ENCODE data around the gene PDE6B. TPM values are rescaled to one million over a fixed set of nuclear protein-coding genes. Genes with fewer than 3 reads are reported as not detected.
"Not testable (repeated sequence)": the region's sequence is repeated elsewhere in the genome, so short reads cannot be mapped to it uniquely, and the experiment has no call there.

Gene PDE6B
- total and polyA plus RNA-seq, 2 of the 13 experiments (the other 11 are each of a cell fraction or from before 2014, with no cell fraction given), result 0.38 to 0.40 TPM

DNA sequence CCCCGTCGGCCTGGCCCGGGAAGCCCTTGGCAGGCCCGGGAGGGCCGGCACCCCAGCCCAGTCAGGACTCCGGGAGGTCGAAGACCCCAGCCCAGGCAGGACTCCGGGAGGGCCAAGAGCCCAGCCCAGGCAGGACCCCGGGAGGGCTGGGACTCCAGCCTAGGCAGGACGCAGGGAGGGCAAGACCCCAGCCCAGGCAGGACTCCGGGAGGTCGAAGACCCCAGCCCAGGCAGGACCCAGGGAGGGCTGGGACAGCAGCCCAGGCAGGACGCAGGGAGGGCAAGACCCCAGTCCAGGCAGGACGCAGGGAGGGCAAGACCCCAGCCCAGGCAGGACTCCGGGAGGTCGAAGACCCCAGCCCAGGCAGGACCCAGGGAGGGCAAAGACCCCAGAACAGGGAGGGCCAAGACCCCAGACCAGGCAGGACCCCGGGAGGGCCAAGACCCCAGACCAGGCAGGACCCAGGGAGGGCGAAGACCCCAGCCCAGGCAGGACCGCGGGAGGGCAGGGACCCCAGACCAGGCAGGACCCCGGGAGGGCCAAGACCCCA, 80.8 kb downstream of the PDE6B start:
- peaks cover 58% of the 10 kb centered on the region for H3K4me1 ChIP-seq (ENCODE audit: insufficient read depth, low read length)
- peaks cover 44% of the 10 kb centered on the region for H3K79me2 ChIP-seq (ENCODE audit: insufficient read depth, low read length)
- peak overlapping the region; percentile 72 for H3K4me2 ChIP-seq (ENCODE audit: low read depth, low read length)
- H3K9me3 ChIP-seq (ENCODE audit: low read length); CTCF ChIA-PET (ENCODE audit: low intra/inter-chr PET ratio, low total read pairs); H2AFZ ChIP-seq (ENCODE audit: low read length); intact Hi-C loops (cut with micrococcal nuclease; ENCODE audit: unreplicated experiment); POLR2A ChIA-PET; in situ Hi-C loops (cut with HindIII; ENCODE audit: extremely low pct_ligation_motif_present, low pct_unique_long_range_greater_than_20kb); FAIRE-seq; DNase-seq (ENCODE audit: low spot score); ATAC-seq; H3K36me3 ChIP-seq (replicated peaks in 1 of 2; ENCODE audit: control insufficient read depth in 1 of 2, insufficient read depth in 2 of 2, low read length in 2 of 2); TF ChIP-seq MAZ (IDR thresholded peaks at IDR 0.05; ENCODE audit: borderline replicate concordance, low read depth, low read length): not testable (repeated sequence)
- peak overlapping the region; percentile 75 for H3K27ac ChIP-seq (ENCODE audit: extremely low read length, insufficient read depth, low read length)
- peaks cover 3 to 12% of the 10 kb centered on the region in 2 experiments; a peak in 2 of 5 replicates for H3K27me3 ChIP-seq (ENCODE audit: control insufficient read depth in 1 of 2, insufficient read depth in 2 of 2, low read length in 2 of 2)
- H3K9ac ChIP-seq (ENCODE audit: insufficient read depth, low read depth, low read length), result peak overlapping the region; percentile 99
- 20% methylated on average over 1 of the region's 21 CpGs for WGBS (ENCODE audit: low lambda C conversion rate)
- TSS peak; percentile 33 for BruUV-seq (replicated peaks)
- H3K4me3 ChIP-seq (replicated peaks in 1 of 3; ENCODE audit: insufficient read depth in 1 of 3, low read depth in 2 of 3, low read length in 3 of 3), result peak overlapping the region; percentile 89 to 93 (median 92)
- peaks cover 32% of the 10 kb centered on the region for H4K20me1 ChIP-seq (ENCODE audit: insufficient read depth, low read length)
- TF ChIP-seq, protein P1, sequence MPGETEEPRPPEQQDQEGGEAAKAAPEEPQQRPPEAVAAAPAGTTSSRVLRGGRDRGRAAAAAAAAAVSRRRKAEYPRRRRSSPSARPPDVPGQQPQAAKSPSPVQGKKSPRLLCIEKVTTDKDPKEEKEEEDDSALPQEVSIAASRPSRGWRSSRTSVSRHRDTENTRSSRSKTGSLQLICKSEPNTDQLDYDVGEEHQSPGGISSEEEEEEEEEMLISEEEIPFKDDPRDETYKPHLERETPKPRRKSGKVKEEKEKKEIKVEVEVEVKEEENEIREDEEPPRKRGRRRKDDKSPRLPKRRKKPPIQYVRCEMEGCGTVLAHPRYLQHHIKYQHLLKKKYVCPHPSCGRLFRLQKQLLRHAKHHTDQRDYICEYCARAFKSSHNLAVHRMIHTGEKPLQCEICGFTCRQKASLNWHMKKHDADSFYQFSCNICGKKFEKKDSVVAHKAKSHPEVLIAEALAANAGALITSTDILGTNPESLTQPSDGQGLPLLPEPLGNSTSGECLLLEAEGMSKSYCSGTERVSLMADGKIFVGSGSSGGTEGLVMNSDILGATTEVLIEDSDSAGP (CRISPR knock-in tag; IDR thresholded peaks at IDR 0.05; ENCODE audit: borderline replicate concordance), result 0 out of 2 replicates have a peak, but pooled peaks have one; percentile 13
- TF ChIP-seq SRY (CRISPR knock-in tag; IDR thresholded peaks at IDR 0.05), result 0 out of 2 replicates have a peak, but pooled peaks have one; percentile 35
- TF ChIP-seq RBFOX2 (IDR thresholded peaks at IDR 0.05; ENCODE audit: low read depth, low read length), result peak; percentile 62
- TF ChIP-seq KLF15 (CRISPR knock-in tag; IDR thresholded peaks at IDR 0.05; ENCODE audit: borderline replicate concordance), result 0 out of 2 replicates have a peak, but pooled peaks have one; percentile 50
- peak; percentile 6; the same call in 1 of the 2 replicates for TF ChIP-seq PHF8 (CRISPR knock-in tag; IDR thresholded peaks at IDR 0.05)
- peak; percentile 4; the same call in 1 of the 2 replicates for TF ChIP-seq MYC (CRISPR knock-in tag; IDR thresholded peaks at IDR 0.05; ENCODE audit: borderline replicate concordance)
- TF ChIP-seq, protein P2, sequence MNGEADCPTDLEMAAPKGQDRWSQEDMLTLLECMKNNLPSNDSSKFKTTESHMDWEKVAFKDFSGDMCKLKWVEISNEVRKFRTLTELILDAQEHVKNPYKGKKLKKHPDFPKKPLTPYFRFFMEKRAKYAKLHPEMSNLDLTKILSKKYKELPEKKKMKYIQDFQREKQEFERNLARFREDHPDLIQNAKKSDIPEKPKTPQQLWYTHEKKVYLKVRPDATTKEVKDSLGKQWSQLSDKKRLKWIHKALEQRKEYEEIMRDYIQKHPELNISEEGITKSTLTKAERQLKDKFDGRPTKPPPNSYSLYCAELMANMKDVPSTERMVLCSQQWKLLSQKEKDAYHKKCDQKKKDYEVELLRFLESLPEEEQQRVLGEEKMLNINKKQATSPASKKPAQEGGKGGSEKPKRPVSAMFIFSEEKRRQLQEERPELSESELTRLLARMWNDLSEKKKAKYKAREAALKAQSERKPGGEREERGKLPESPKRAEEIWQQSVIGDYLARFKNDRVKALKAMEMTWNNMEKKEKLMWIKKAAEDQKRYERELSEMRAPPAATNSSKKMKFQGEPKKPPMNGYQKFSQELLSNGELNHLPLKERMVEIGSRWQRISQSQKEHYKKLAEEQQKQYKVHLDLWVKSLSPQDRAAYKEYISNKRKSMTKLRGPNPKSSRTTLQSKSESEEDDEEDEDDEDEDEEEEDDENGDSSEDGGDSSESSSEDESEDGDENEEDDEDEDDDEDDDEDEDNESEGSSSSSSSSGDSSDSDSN (CRISPR knock-in tag; IDR thresholded peaks at IDR 0.05), result 0 out of 2 replicates have a peak, but pooled peaks have one; percentile 24
- peak; percentile 15; the same call in 1 of the 2 replicates for TF ChIP-seq NR0B2 (CRISPR knock-in tag; IDR thresholded peaks at IDR 0.05)
- peak; percentile 7; the same call in 1 of the 2 replicates for TF ChIP-seq HBP1 (CRISPR knock-in tag; IDR thresholded peaks at IDR 0.05; ENCODE audit: low read depth)
- peak; percentile 74 for TF ChIP-seq AGO2 (optimal IDR thresholded peaks at IDR 0.05; ENCODE audit: low read depth, low read length)
- TF ChIP-seq MAZ (CRISPR knock-in tag; IDR thresholded peaks at IDR 0.05; ENCODE audit: low read depth), result 0 out of 2 replicates have a peak, but pooled peaks have one; percentile 11
- 0 out of 2 replicates have a peak, but pooled peaks have one; percentile 18 for TF ChIP-seq ZNF83 (CRISPR knock-in tag; IDR thresholded peaks at IDR 0.05; ENCODE audit: borderline replicate concordance)
- 0 out of 2 replicates have a peak, but pooled peaks have one; percentile 51 for TF ChIP-seq ZNF563 (CRISPR knock-in tag; IDR thresholded peaks at IDR 0.05)
